ENCODE measurements around the gene MAP2K1.

MAP2K1 gene

DNA sequence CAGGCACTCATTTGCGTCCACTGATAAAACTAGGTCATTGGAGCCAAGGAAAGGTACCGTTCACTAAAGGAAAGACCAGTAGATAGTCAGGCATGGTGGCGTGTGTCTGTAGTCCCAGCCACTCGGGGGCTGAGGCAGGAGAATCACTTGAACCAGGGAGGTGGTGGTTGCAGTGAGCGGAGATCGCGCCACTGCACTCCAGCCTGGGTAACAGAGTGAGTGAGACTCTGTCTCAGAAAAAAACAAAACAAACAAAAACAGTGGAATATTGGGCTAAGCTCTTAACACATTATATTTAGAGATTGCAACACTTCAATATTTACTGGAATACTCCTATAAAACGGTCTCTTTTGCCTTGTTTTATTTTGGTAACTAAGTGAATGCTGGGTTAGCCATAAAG is 17.4 kb downstream of the MAP2K1 start:
- Mint-ChIP-seq H3K36me3 (ENCODE audit: low read depth) (peaks cover 40% of the 10 kb centered on the region), H3K27ac (no peak overlapping the region), H3K4me1 (ENCODE audit: low read depth) (peaks cover 92% of the 10 kb centered on the region), H3K27me3 (no peaks in the 10 kb centered on the region), H3K4me3 (no peak overlapping the region), H3K9me3 (no peaks in the 10 kb centered on the region)

GRCh38 chr15:66404532-66404931 is 17.8 kb downstream of the MAP2K1 start:
- H3K4me3 Mint-ChIP-seq: peak overlapping the region; percentile 21
- no peaks in the 10 kb centered on the region for H3K27me3 Mint-ChIP-seq
- H3K36me3 Mint-ChIP-seq (ENCODE audit: low read depth): peaks cover 36% of the 10 kb centered on the region
- no peaks in the 10 kb centered on the region for H3K9me3 Mint-ChIP-seq
- peaks cover 92% of the 10 kb centered on the region for H3K4me1 Mint-ChIP-seq (ENCODE audit: low read depth)
- H3K27ac Mint-ChIP-seq: peak overlapping the region; percentile 21

DNA sequence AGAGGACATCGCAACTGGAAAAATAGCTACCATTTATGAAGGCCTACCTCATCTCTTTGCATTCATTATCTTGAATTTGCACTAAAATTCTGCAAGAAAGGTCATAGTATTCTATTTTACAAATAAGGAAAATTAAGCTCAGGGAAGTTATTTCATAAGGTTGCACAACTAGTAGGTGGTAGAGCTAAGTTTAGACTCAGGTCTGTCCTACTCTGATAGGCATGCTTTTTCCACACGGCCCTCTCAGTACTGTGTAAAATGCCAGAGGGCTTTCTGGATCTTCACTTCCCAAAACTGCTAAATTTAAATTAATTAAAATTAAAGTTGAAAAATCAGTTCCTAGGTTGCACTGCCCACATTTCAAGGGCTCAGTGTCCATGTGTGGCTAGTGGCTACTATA is 18.3 kb downstream of the MAP2K1 start:
- Mint-ChIP-seq H3K27ac (no peak overlapping the region), H3K4me3 (no peak overlapping the region), H3K36me3 (ENCODE audit: low read depth) (peaks cover 34% of the 10 kb centered on the region), H3K4me1 (ENCODE audit: low read depth) (peaks cover 94% of the 10 kb centered on the region), H3K9me3 (no peaks in the 10 kb centered on the region), H3K27me3 (no peaks in the 10 kb centered on the region)

DNA sequence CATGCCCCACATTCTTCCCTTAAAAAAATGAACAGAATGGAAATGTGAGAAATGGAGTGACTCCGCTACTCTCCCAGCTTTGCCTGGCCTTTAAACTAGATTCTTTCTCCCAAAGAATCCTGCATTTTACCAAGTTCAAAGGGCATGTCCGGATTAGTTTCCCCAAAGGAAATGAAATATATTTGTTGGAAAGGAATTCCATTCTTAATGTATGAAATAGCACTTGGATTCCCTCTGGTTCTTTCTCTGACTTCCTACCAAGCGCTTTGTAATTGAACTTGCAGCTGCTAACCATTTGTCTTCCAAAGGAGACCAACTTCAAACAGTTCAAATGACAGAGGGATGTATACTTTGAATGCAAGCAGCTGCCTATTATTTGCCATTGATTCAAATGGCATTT is 18.9 kb downstream of the MAP2K1 start:
- no peak overlapping the region for H3K27ac Mint-ChIP-seq
- no peak overlapping the region for H3K4me3 Mint-ChIP-seq
- H3K27me3 Mint-ChIP-seq: no peaks in the 10 kb centered on the region
- H3K36me3 Mint-ChIP-seq (ENCODE audit: low read depth): peaks cover 32% of the 10 kb centered on the region
- H3K9me3 Mint-ChIP-seq: no peaks in the 10 kb centered on the region
- peaks cover 94% of the 10 kb centered on the region for H3K4me1 Mint-ChIP-seq (ENCODE audit: low read depth)

DNA sequence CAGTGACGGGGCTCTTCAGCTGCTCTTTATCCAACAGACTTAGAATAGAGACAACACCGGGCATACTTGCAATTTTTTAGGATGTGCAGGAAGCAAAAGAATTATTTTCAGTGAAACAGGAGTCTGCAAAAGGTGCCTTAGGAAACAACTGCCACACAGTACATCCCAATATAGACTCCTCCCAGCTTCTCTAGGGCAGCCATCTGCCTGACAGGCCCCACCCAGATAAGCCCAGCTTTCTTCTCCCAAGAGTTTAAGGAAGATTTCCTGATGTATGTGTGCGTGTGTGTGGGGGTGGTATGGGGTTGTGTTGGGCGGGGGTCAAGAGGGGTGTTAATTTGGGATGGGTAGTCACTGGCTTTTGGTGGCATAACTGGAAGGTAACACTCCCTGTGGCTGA is 21.5 kb downstream of the MAP2K1 start:
- H3K4me3 Mint-ChIP-seq: no peak overlapping the region

DNA sequence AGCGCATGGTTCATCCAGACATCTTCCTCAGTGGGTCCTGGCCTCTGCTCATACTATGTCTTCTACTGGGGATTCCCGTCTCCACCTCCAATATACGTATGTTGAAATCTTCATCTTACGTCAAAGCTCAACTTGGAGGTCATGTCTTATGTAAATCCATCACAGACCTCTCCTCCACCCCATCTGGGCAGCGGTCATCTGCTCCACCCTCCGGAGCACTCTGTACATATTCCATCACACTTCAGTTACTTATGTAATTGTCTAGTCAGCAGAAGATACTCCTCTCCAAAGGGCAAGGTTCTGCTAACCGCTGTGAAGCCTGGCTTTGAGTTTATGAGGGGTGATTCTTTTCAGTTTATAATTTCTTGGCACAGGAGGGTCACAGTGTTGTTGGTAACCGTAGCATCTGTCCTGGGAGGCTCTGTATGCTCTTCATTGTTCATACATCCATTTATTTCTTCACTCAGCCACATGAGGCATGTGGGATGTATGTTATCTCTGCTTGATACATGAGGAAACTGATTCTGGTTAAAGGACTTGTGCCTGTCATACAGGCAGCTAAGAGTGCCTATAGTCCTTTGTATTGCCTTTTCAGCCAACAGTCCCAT is 22.1 kb downstream of the MAP2K1 start:
- Mint-ChIP-seq H3K27me3 (no peaks in the 10 kb centered on the region), H3K27ac (peak overlapping the region; percentile 34), H3K4me3 (no peak overlapping the region), H3K36me3 (ENCODE audit: low read depth) (peaks cover 50% of the 10 kb centered on the region), H3K9me3 (peaks cover under 1% of the 10 kb centered on the region), H3K4me1 (ENCODE audit: low read depth) (peaks cover 87% of the 10 kb centered on the region)

More for the DNA sequence above, 21.5 kb downstream of the MAP2K1 start:
- H3K9me3 Mint-ChIP-seq: no peaks in the 10 kb centered on the region
- H3K36me3 Mint-ChIP-seq (ENCODE audit: low read depth): peaks cover 45% of the 10 kb centered on the region
- peak overlapping the region; percentile 34 for H3K27ac Mint-ChIP-seq
- peaks cover 87% of the 10 kb centered on the region for H3K4me1 Mint-ChIP-seq (ENCODE audit: low read depth)
- no peaks in the 10 kb centered on the region for H3K27me3 Mint-ChIP-seq

DNA sequence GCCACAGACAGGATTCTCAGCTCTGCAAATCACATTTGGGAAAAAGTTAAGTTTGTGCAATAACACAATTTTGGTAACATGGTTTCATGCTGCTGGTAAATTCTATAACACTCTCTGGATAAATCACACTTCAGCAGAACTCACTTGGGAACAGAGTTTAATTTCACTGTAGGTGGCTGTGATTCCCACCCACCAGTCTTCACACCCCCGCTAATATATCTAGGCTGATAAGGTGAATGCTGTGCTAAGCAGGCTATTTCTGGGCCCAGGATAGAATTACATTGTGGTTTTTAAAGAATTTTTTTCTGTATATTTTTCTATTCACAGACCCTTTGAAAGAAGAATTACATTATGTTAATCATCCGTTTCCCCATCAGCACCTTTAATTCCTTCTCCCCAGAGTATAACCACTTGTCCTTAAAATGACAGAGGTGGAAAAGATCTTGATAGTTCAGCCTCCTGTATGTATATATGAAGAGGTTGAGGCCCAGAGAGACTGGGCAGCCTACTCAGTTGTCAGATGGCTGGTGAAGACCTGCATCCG is 22.9 kb downstream of the MAP2K1 start:
- peaks cover 6% of the 10 kb centered on the region for H3K9me3 Mint-ChIP-seq
- H3K4me3 Mint-ChIP-seq: no peak overlapping the region
- no peaks in the 10 kb centered on the region for H3K27me3 Mint-ChIP-seq
- H3K36me3 Mint-ChIP-seq (ENCODE audit: low read depth): peaks cover 55% of the 10 kb centered on the region
- H3K27ac Mint-ChIP-seq: no peak overlapping the region
- H3K4me1 Mint-ChIP-seq (ENCODE audit: low read depth): peaks cover 84% of the 10 kb centered on the region

DNA sequence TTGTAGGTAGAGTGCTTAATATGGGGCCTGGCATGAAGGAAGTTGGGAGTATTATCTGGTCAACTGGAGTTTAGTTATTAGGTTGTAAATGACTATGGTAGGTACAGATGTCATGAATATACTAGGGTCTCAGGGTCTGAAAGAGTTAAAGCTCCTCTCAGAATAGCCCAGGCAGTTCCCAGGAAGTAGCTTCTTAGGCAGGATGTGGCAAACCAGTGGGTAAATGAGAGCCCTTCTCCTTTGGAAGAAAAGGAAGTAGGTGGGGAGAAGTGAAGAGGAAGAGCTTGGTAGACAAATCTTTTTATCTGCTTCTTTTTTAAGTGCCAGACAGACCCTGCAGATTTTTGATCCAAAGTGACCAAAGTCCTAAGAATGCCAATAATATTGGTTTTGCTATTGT is 24.5 kb downstream of the MAP2K1 start:
- H3K4me1 Mint-ChIP-seq (ENCODE audit: low read depth): peaks cover 91% of the 10 kb centered on the region
- H3K27me3 Mint-ChIP-seq: no peaks in the 10 kb centered on the region
- peaks cover 6% of the 10 kb centered on the region for H3K9me3 Mint-ChIP-seq
- H3K4me3 Mint-ChIP-seq: peak overlapping the region; percentile 9
- peaks cover 64% of the 10 kb centered on the region for H3K36me3 Mint-ChIP-seq (ENCODE audit: low read depth)
- H3K27ac Mint-ChIP-seq: peak overlapping the region; percentile 39

GRCh38 chr15:66412220-66412619 is 25.5 kb downstream of the MAP2K1 start:
- H3K36me3 Mint-ChIP-seq (ENCODE audit: low read depth): peaks cover 64% of the 10 kb centered on the region
- H3K27ac Mint-ChIP-seq: no peak overlapping the region
- no peaks in the 10 kb centered on the region for H3K27me3 Mint-ChIP-seq

GRCh38 chr15:66413579-66413978 is 26.9 kb downstream of the MAP2K1 start:
- H3K27ac Mint-ChIP-seq: no peak overlapping the region
- H3K9me3 Mint-ChIP-seq: peaks cover 6% of the 10 kb centered on the region
- H3K4me1 Mint-ChIP-seq (ENCODE audit: low read depth): peaks cover 87% of the 10 kb centered on the region
- peaks cover 51% of the 10 kb centered on the region for H3K36me3 Mint-ChIP-seq (ENCODE audit: low read depth)
- no peaks in the 10 kb centered on the region for H3K27me3 Mint-ChIP-seq
- no peak overlapping the region for H3K4me3 Mint-ChIP-seq

More at GRCh38 chr15:66412220-66412619, 25.5 kb downstream of the MAP2K1 start:
- H3K4me3 Mint-ChIP-seq: no peak overlapping the region
- peaks cover 6% of the 10 kb centered on the region for H3K9me3 Mint-ChIP-seq
- peaks cover 91% of the 10 kb centered on the region for H3K4me1 Mint-ChIP-seq (ENCODE audit: low read depth)

- Mint-ChIP-seq H3K27me3 (no peaks in the 10 kb centered on the region), H3K27ac (no peak overlapping the region), H3K4me3 (no peak overlapping the region), H3K9me3 (peaks cover 6% of the 10 kb centered on the region), H3K4me1 (ENCODE audit: low read depth) (peaks cover 72% of the 10 kb centered on the region), H3K36me3 (ENCODE audit: low read depth) (peaks cover 45% of the 10 kb centered on the region)
Observed at GRCh38 chr15:66415360-66415759, 28.6 kb downstream of the MAP2K1 start.

GRCh38 chr15:66417736-66418135 is 31.0 kb downstream of the MAP2K1 start:
- Mint-ChIP-seq H3K4me1 (ENCODE audit: low read depth) (peaks cover 63% of the 10 kb centered on the region), H3K27me3 (no peaks in the 10 kb centered on the region), H3K36me3 (ENCODE audit: low read depth) (peaks cover 32% of the 10 kb centered on the region), H3K27ac (no peak overlapping the region), H3K9me3 (peaks cover 6% of the 10 kb centered on the region), H3K4me3 (no peak overlapping the region)

DNA sequence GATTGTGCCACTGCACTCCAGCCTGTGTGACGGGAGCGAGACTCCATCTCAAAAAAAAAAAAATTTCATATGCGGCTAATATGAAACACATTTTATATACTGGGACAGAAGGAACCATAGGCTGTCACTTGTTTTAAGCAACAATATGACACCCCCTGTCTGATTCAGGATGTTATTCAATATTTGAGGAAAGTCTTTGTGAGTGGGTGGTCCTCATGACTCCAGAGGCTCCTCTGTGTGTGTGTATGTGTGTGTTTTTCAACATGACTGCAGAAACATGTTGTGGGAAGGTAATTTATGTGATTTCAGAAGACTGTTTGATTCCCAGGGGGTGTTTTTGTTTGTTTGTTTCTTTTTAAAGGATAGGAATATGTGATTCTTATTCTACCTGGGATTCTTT is 32.8 kb downstream of the MAP2K1 start:
- Mint-ChIP-seq H3K9me3 (no peaks in the 10 kb centered on the region), H3K4me1 (ENCODE audit: low read depth) (peaks cover 55% of the 10 kb centered on the region), H3K27me3 (no peaks in the 10 kb centered on the region), H3K27ac (no peak overlapping the region), H3K4me3 (no peak overlapping the region), H3K36me3 (ENCODE audit: low read depth) (peaks cover 23% of the 10 kb centered on the region)

GRCh38 chr15:66422347-66422746 is 35.6 kb downstream of the MAP2K1 start:
- Mint-ChIP-seq H3K27ac (no peak overlapping the region), H3K27me3 (no peaks in the 10 kb centered on the region), H3K36me3 (ENCODE audit: low read depth) (peaks cover 28% of the 10 kb centered on the region), H3K4me3 (no peak overlapping the region), H3K9me3 (no peaks in the 10 kb centered on the region), H3K4me1 (ENCODE audit: low read depth) (peaks cover 46% of the 10 kb centered on the region)

DNA sequence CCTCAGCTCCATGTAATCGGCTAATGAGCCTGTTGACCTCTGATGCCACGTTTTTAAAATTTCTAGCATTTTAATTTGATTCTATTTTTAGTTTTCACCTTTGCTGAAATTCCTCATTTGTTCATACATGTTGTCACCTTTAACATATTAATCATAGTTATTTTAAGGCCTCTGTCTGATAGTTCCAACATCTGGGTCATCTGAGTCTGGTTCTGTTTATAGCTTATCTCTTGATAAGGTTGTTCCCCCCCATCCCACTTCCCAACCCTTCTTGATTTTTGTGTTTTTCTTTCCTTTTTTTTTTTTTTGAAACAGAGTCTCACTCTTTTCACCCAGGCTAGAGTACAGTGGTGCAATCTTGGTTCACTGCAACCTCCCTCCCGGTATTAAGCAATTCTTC is 36.4 kb downstream of the MAP2K1 start:
- Mint-ChIP-seq H3K27me3 (no peaks in the 10 kb centered on the region), H3K4me1 (ENCODE audit: low read depth) (peaks cover 41% of the 10 kb centered on the region), H3K27ac (no peak overlapping the region), H3K9me3 (no peaks in the 10 kb centered on the region), H3K36me3 (ENCODE audit: low read depth) (peaks cover 28% of the 10 kb centered on the region), H3K4me3 (no peak overlapping the region)

Measured in stimulated activated naive CD8-positive, alpha-beta T cell treated with anti-CD3 and anti-CD28 coated beads, Interleukin-15, Interleukin-2, amounts not matched to agents 100 ng/mL and 50 ng/mL, for 24 hours (primary cell).